ENCODE data around the gene PRICKLE4.
"Not testable (repeated sequence)": the region's sequence is repeated elsewhere in the genome, so short reads cannot be mapped to it uniquely, and the experiment has no call there.

PRICKLE4 gene

DNA sequence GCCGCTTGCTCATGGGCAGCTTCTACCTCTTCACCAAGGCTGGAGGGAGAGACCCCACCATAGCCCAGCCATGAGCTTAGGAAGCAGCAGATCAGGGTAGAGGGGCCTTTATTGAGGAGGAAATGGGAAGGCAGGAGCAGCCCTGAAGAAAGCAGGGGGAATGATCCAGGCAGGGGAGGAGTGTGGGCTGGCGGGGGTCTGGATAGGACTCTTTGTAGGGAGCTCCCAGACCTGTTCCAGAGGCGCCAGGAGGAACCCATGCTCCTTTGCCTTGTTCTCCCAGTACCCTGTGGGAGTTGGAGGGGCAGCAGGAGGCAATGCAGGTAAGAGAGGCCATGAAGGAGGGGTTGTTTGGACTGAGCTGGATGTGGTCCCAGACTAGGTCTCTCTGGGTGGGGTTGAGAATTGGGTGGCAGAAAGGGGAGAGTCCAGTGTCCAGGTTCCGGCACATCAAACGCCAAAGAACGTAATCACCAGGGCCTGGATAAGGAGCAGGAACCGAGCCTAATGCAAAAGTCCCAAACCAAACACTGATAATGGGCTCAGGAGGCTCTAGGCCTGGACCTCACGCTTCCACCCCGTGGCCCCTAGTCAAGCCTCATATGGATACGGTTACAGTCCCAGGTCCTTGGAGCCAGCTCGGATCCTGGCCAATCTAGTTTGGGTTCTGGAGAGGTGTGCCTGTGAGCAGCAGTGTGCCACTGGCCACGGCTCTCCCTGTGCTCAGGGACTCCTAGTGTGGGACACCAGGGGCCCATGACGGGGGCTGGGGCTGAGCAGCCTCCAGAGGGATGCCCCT, 21.3 kb upstream of the PRICKLE4 start:
- Histone ChIP-seq H3K4me3 (ENCODE audit: low read depth, low read length) (no peak overlapping the region), H2AFZ (no peak overlapping the region), H3K4me2 (ENCODE audit: low read length) (no peak overlapping the region), H3K36me3 (ENCODE audit: control insufficient read depth, insufficient read depth, low read length) (no peaks in the 10 kb centered on the region), H3K4me1 (no peaks in the 10 kb centered on the region), H3K9me3 (ENCODE audit: control insufficient read depth, low read length) (no peaks in the 10 kb centered on the region), H3K27ac (no peak overlapping the region), H3K79me2 (no peaks in the 10 kb centered on the region), H3K9ac (no peak overlapping the region), H3K27me3 (ENCODE audit: control insufficient read depth, insufficient read depth, low read length) (no peaks in the 10 kb centered on the region)
- TF ChIP-seq, protein P1, sequence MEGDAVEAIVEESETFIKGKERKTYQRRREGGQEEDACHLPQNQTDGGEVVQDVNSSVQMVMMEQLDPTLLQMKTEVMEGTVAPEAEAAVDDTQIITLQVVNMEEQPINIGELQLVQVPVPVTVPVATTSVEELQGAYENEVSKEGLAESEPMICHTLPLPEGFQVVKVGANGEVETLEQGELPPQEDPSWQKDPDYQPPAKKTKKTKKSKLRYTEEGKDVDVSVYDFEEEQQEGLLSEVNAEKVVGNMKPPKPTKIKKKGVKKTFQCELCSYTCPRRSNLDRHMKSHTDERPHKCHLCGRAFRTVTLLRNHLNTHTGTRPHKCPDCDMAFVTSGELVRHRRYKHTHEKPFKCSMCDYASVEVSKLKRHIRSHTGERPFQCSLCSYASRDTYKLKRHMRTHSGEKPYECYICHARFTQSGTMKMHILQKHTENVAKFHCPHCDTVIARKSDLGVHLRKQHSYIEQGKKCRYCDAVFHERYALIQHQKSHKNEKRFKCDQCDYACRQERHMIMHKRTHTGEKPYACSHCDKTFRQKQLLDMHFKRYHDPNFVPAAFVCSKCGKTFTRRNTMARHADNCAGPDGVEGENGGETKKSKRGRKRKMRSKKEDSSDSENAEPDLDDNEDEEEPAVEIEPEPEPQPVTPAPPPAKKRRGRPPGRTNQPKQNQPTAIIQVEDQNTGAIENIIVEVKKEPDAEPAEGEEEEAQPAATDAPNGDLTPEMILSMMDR (IDR thresholded peaks at IDR 0.05), result no peak

GRCh38 chr6:41759905-41760579, 20.5 kb upstream of the PRICKLE4 start:
- Histone ChIP-seq H3K9me3 (ENCODE audit: control insufficient read depth, low read length) (no peaks in the 10 kb centered on the region), H3K4me3 (ENCODE audit: low read depth, low read length) (no peak overlapping the region), H2AFZ (no peak overlapping the region), H3K27ac (no peak overlapping the region), H3K9ac (no peak overlapping the region), H3K4me2 (ENCODE audit: low read length) (no peak overlapping the region), H3K36me3 (ENCODE audit: control insufficient read depth, insufficient read depth, low read length) (no peaks in the 10 kb centered on the region), H3K4me1 (no peaks in the 10 kb centered on the region), H3K27me3 (ENCODE audit: control insufficient read depth, insufficient read depth, low read length) (no peaks in the 10 kb centered on the region), H3K79me2 (no peaks in the 10 kb centered on the region)
- TF ChIP-seq, protein P1 (IDR thresholded peaks at IDR 0.05), result no peak

DNA sequence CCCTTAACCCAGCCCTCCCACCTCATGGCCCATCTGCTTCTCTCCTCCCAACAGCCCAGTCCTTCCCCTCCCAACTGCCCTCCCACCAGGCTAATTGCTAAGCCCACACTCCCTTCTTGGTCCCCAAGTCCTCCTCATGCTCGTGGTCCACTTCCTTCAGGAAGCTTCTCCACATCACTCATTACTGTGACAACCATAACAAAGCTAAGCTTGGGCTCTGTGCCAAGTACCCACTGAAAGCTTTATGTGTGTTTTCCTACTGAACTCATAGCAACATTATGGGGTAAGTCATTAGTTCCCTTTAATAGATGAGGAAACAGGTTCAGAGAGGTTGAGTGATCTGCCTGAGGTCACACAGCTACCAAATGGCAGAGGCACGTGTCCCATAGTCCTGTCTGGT, 17.1 kb upstream of the PRICKLE4 start:
- Histone ChIP-seq H2AFZ (no peak overlapping the region), H3K36me3 (ENCODE audit: control insufficient read depth, insufficient read depth, low read length) (no peaks in the 10 kb centered on the region), H3K4me3 (ENCODE audit: low read depth, low read length) (no peak overlapping the region), H3K4me2 (ENCODE audit: low read length) (no peak overlapping the region), H3K9ac (no peak overlapping the region), H3K4me1 (no peaks in the 10 kb centered on the region), H3K27ac (no peak overlapping the region), H3K27me3 (ENCODE audit: control insufficient read depth, insufficient read depth, low read length) (no peaks in the 10 kb centered on the region), H3K79me2 (no peaks in the 10 kb centered on the region), H3K9me3 (ENCODE audit: control insufficient read depth, low read length) (no peaks in the 10 kb centered on the region)
- TF ChIP-seq, protein P1 (IDR thresholded peaks at IDR 0.05), result no peak

DNA sequence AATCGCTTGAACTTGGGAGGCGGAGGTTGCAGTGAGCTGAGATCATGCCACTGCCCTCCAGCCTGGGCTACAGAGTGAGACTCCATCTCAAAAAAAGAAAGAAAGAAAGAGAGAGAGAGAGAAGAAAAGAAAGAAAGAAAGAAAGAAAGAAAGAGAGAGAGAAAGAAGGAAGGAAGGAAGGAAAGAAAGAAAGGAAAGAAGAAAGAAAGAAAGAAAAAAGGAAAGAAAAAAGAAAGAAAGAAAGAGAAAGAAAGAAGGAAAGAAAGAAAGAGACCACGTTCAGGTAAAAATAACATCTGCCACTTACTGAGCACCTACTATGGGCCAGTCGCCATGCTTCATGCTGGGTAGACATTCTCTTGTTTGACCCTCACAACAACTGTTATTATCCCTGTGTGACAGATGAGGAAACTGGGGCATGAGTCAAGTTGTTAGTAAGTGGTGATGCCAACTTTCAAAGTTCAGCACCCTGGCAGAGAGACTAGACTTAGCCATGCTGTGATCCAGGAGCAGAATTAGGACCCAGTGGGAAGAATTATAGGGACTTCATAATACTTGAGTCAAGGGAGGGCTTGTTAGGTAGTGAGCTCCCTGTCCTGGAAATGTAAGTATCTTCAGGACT, 14.4 kb upstream of the PRICKLE4 start:
- not testable (repeated sequence) for H3K36me3 ChIP-seq (ENCODE audit: control insufficient read depth, insufficient read depth, low read length); H3K79me2 ChIP-seq; H3K9ac ChIP-seq; H3K9me3 ChIP-seq (ENCODE audit: control insufficient read depth, low read length); H3K4me3 ChIP-seq (ENCODE audit: low read depth, low read length); H2AFZ ChIP-seq; H3K27me3 ChIP-seq (ENCODE audit: control insufficient read depth, insufficient read depth, low read length); H3K4me2 ChIP-seq (ENCODE audit: low read length); H3K4me1 ChIP-seq; H3K27ac ChIP-seq

GRCh38 chr6:41767112-41767833, 13.3 kb upstream of the PRICKLE4 start:
- Histone ChIP-seq H2AFZ (peak overlapping the region; percentile 25), H3K4me3 (ENCODE audit: low read depth, low read length) (no peak overlapping the region), H3K4me1 (no peaks in the 10 kb centered on the region), H3K27ac (no peak overlapping the region), H3K79me2 (no peaks in the 10 kb centered on the region), H3K27me3 (ENCODE audit: control insufficient read depth, insufficient read depth, low read length) (no peaks in the 10 kb centered on the region), H3K9ac (no peak overlapping the region), H3K9me3 (ENCODE audit: control insufficient read depth, low read length) (no peaks in the 10 kb centered on the region), H3K4me2 (ENCODE audit: low read length) (no peak overlapping the region), H3K36me3 (ENCODE audit: control insufficient read depth, insufficient read depth, low read length) (no peaks in the 10 kb centered on the region)
- TF ChIP-seq, protein P1 (IDR thresholded peaks at IDR 0.05), result no peak
